ENCODE data around the gene MRM3.

- no peak for TF ChIP-seq CTCF (IDR thresholded peaks at IDR 0.05; ENCODE audit: low read depth, low read length, missing input control)
- TF ChIP-seq MAX (IDR thresholded peaks at IDR 0.05) = no peak
- peak; percentile 28 for TF ChIP-seq SP1 (IDR thresholded peaks at IDR 0.05)
- TF ChIP-seq EGR1 (IDR thresholded peaks at IDR 0.05; ENCODE audit: low read depth in 2 of 2) = no peak
Observed at GRCh38 chr17:752620-753219, 29.4 kb upstream of the MRM3 start.

Measured in liver (tissue), 3 donors.